ENCODE measurements around the gene CASZ1.

CASZ1 gene

GRCh38 chr1:10824821-10825540 lies 28.5 kb upstream of the CASZ1 start:
- DNase-seq (ENCODE audit: low spot score): no peak

- DNase-seq (ENCODE audit: low spot score): no peak
Measured at GRCh38 chr1:10823000-10823401, 26.6 kb upstream of the CASZ1 start.

- DNase-seq (ENCODE audit: low spot score): no peak
Measured at GRCh38 chr1:10821388-10821787, 24.9 kb upstream of the CASZ1 start.

- no peak for DNase-seq (ENCODE audit: low spot score)
Measured at GRCh38 chr1:10820422-10820821, 24.0 kb upstream of the CASZ1 start.

GRCh38 chr1:10819198-10819901 lies 22.9 kb upstream of the CASZ1 start:
- DNase-seq (ENCODE audit: low spot score): no peak

GRCh38 chr1:10818262-10819197 lies 22.1 kb upstream of the CASZ1 start:
- no peak for DNase-seq (ENCODE audit: low spot score)

- DNase-seq (ENCODE audit: low spot score): no peak
Measured at GRCh38 chr1:10816743-10817369, 20.4 kb upstream of the CASZ1 start.

- DNase-seq (ENCODE audit: low spot score): no peak
Measured at GRCh38 chr1:10816233-10816632, 19.8 kb upstream of the CASZ1 start.

- DNase-seq (ENCODE audit: low spot score): no peak
Measured at GRCh38 chr1:10815858-10816195, 19.4 kb upstream of the CASZ1 start.

- DNase-seq (ENCODE audit: low spot score): no peak
Measured at GRCh38 chr1:10814976-10815857, 18.8 kb upstream of the CASZ1 start.

GRCh38 chr1:10814312-10814711 lies 17.9 kb upstream of the CASZ1 start:
- DNase-seq (ENCODE audit: low spot score): no peak

GRCh38 chr1:10813799-10814198 lies 17.4 kb upstream of the CASZ1 start:
- DNase-seq (ENCODE audit: low spot score): no peak

- DNase-seq (ENCODE audit: low spot score): no peak
Measured at GRCh38 chr1:10812387-10812915, 16.0 kb upstream of the CASZ1 start.

- DNase-seq (ENCODE audit: low spot score): no peak
Measured at GRCh38 chr1:10808441-10808840, 12.0 kb upstream of the CASZ1 start.

- DNase-seq (ENCODE audit: low spot score): no peak
Measured at GRCh38 chr1:10806966-10807365, 10.5 kb upstream of the CASZ1 start.

- no peak for DNase-seq (ENCODE audit: low spot score)
Measured at GRCh38 chr1:10803971-10804820, 7.8 kb upstream of the CASZ1 start.

GRCh38 chr1:10802944-10803715 lies 6.7 kb upstream of the CASZ1 start:
- no peak for DNase-seq (ENCODE audit: low spot score)

- DNase-seq (ENCODE audit: low spot score): no peak
Measured at GRCh38 chr1:10800778-10801177, 4.3 kb upstream of the CASZ1 start.

- no peak for DNase-seq (ENCODE audit: low spot score)
Measured at GRCh38 chr1:10799726-10800125, 3.3 kb upstream of the CASZ1 start.
